ENCODE measurements around the gene PLA1A. TPM values are rescaled to one million over a fixed set of nuclear protein-coding genes. Genes with fewer than 3 reads are reported as not detected.

The PLA1A gene
- total and polyA plus RNA-seq, 10 of the 15 experiments (the other 5 are each of a cell fraction or from before 2014, with no cell fraction given) = 2.9 to 106 (median 4.8) TPM

- no peak for TF ChIP-seq ZNF217 (IDR thresholded peaks at IDR 0.05)
- TF ChIP-seq RB1 (IDR thresholded peaks at IDR 0.05; ENCODE audit: borderline replicate concordance) = no peak
- TF ChIP-seq CUX1 (IDR thresholded peaks at IDR 0.05; ENCODE audit: insufficient replicate concordance, low read depth, low read length) = no peak
- peak; percentile 79 for TF ChIP-seq GATAD2B (conservative IDR thresholded peaks at IDR 0.05; ENCODE audit: low read depth)
- TF ChIP-seq HCFC1 (IDR thresholded peaks at IDR 0.05; ENCODE audit: low read length) = no peak
- no peak for TF ChIP-seq ZBTB33 (IDR thresholded peaks at IDR 0.05)
- peak; percentile 62 for TF ChIP-seq ZBED1 (IDR thresholded peaks at IDR 0.05; ENCODE audit: borderline replicate concordance)
- TF ChIP-seq ZNF622 (IDR thresholded peaks at IDR 0.05) = no peak
- no peak for TF ChIP-seq POLR2AphosphoS2 (IDR thresholded peaks at IDR 0.05; ENCODE audit: low read depth, low read length)
- no peak for TF ChIP-seq SIX5 (IDR thresholded peaks at IDR 0.05; ENCODE audit: low read depth, low read length, severe bottlenecking)
- TF ChIP-seq ZNF24 (IDR thresholded peaks at IDR 0.05) = no peak
- TF ChIP-seq MEF2B (IDR thresholded peaks at IDR 0.05; ENCODE audit: partially characterized antibody, poor library complexity, severe bottlenecking) = peak; percentile 96
- TF ChIP-seq IRF3 (IDR thresholded peaks at IDR 0.05) = no peak
- no peak; the same call in 1 of the 2 replicates for TF ChIP-seq SMC3 (IDR thresholded peaks at IDR 0.05; ENCODE audit: borderline replicate concordance, low read length)
- TF ChIP-seq SUPT20H (IDR thresholded peaks at IDR 0.05; ENCODE audit: borderline replicate concordance, control insufficient read depth, low read depth, low read length) = no peak
- TF ChIP-seq NBN (IDR thresholded peaks at IDR 0.05) = no peak
- TF ChIP-seq PAX5 (IDR thresholded peaks at IDR 0.05; ENCODE audit: borderline replicate concordance, low read depth, low read length) = peak; percentile 14; the same call in 1 of the 2 replicates
- TF ChIP-seq BCL3 (IDR thresholded peaks at IDR 0.05; ENCODE audit: borderline replicate concordance, insufficient read depth, low read depth, low read length, poor library complexity, severe bottlenecking) = peak; percentile 93
- 0 out of 2 replicates have a peak, but pooled peaks have one; percentile 24 for TF ChIP-seq PKNOX1 (IDR thresholded peaks at IDR 0.05)
- no peak; the same call in 1 of the 2 replicates for TF ChIP-seq TBL1XR1 (IDR thresholded peaks at IDR 0.05; ENCODE audit: low read depth, low read length)
These were observed 869 bp downstream of the PLA1A start (continued) for GRCh38 chr3:119598410-119599098.

Data from GM12878 (cell line).